ENCODE results near the gene ANKRD11. TPM values are rescaled to one million over a fixed set of nuclear protein-coding genes. Genes with fewer than 3 reads are reported as not detected.
"Not testable (repeated sequence)": the region's sequence is repeated elsewhere in the genome, so short reads cannot be mapped to it uniquely, and the experiment has no call there.

The ANKRD11 gene
- total RNA-seq, 2 experiments from 2014 or later, result 199 to 208 TPM

DNA sequence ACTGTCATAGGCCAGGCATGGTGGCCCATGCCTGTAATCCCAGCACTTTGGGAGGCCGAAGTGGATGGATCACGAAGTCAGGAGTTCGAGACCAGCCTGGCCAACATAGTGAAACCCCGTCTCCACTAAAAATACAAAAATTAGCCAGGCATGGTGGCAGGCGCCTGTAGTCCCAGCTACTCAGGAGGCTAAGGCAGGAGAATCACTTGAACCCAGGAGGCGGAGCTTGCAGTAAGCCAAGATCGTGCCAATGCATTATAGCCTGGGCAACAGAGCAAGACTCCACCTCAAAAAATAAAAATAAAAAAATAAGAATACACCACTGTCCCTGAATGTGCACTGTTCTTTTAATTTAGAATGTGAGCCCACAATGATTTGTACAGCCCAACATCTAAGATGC, 61.8 kb downstream of the ANKRD11 start:
- peaks cover 33% of the 10 kb centered on the region for H3K36me3 Mint-ChIP-seq (ENCODE audit: low read depth)
- H3K27me3 Mint-ChIP-seq, H3K9me3 Mint-ChIP-seq, POLR2A ChIA-PET, H3K4me3 Mint-ChIP-seq, CTCF ChIA-PET, DNase-seq, H3K27ac Mint-ChIP-seq: not testable (repeated sequence)
- peaks cover 38% of the 10 kb centered on the region for H3K4me1 Mint-ChIP-seq

- CTCF ChIA-PET, result interaction anchor here (1.0 kb wide), 1 partner anchor 33 kb away, joined by 3 read pairs; no protein-coding TSS in a partner anchor
- no peak overlapping the region for H3K4me3 Mint-ChIP-seq
Measured at GRCh38 chr16:89426736-89427530, 63.4 kb downstream of the ANKRD11 start.

DNA sequence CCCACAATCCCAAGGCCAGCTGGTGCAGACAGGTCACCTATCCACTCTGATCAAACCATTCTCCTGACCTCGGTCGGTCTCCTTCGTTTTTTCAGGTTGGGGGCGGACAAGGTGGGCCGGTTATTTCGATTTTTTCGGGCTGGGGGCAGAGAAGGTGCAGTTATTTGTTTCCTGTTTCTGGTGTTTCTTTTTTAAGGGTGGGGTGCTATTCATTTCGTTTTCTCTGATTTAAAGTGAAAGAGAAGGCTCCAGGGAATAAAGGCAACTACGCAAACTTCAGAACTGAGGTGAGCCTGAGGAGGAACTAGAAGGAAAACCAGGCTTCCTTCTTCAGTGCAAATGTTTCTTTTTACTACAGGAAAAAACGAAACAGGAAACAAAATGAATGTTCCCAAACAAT, 64.8 kb downstream of the ANKRD11 start:
- H3K27me3 Mint-ChIP-seq, result no peaks in the 10 kb centered on the region
- H3K9me3 Mint-ChIP-seq, result no peaks in the 10 kb centered on the region
- no peak overlapping the region for H3K4me3 Mint-ChIP-seq
- ChIA-PET POLR2A (no interaction called here), CTCF (no interaction called here)
- peaks cover 38% of the 10 kb centered on the region for H3K36me3 Mint-ChIP-seq (ENCODE audit: low read depth)
- H3K4me1 Mint-ChIP-seq, result peaks cover 61% of the 10 kb centered on the region
- DNase-seq, result no peak
- no peak overlapping the region for H3K27ac Mint-ChIP-seq

More at GRCh38 chr16:89426736-89427530, 63.4 kb downstream of the ANKRD11 start:
- Mint-ChIP-seq H3K36me3 (ENCODE audit: low read depth) (peaks cover 35% of the 10 kb centered on the region), H3K4me1 (peaks cover 53% of the 10 kb centered on the region), H3K27ac (no peak overlapping the region), H3K27me3 (no peaks in the 10 kb centered on the region), H3K9me3 (no peaks in the 10 kb centered on the region)
- no peak for DNase-seq
- POLR2A ChIA-PET, result interaction anchor here (0.7 to 1.0 kb wide), 3 partner anchors 8 to 20 kb away, joined by 3 read pairs; no protein-coding TSS in a partner anchor

GRCh38 chr16:89423681-89424260, 66.6 kb downstream of the ANKRD11 start:
- ChIA-PET CTCF (interaction anchor here (1.4 kb wide), 1 partner anchor 13 kb away, joined by 3 read pairs; no protein-coding TSS in a partner anchor), POLR2A (interaction anchor here (1.4 to 1.9 kb wide), 2 partner anchors 13 to 84 kb away, joined by 5 to 6 read pairs; partner anchors contain the start of gene SPG7)
- DNase-seq, result no peak
- H3K9me3 Mint-ChIP-seq, result no peaks in the 10 kb centered on the region
- peaks cover 44% of the 10 kb centered on the region for H3K36me3 Mint-ChIP-seq (ENCODE audit: low read depth)
- no peak overlapping the region for H3K27ac Mint-ChIP-seq
- no peak overlapping the region for H3K4me3 Mint-ChIP-seq
- H3K27me3 Mint-ChIP-seq, result no peaks in the 10 kb centered on the region
- peaks cover 73% of the 10 kb centered on the region for H3K4me1 Mint-ChIP-seq

- peak; percentile 71 for DNase-seq
- Mint-ChIP-seq H3K4me1 (peaks cover 76% of the 10 kb centered on the region), H3K4me3 (peak overlapping the region; percentile 7), H3K27me3 (no peaks in the 10 kb centered on the region), H3K36me3 (ENCODE audit: low read depth) (peaks cover 49% of the 10 kb centered on the region), H3K9me3 (no peaks in the 10 kb centered on the region), H3K27ac (peak overlapping the region; percentile 66)
- ChIA-PET POLR2A (interaction anchor here (0.7 to 1.9 kb wide), 9 partner anchors 12 to 135 kb away, joined by 3 to 6 read pairs (median 5); partner anchors contain the start of gene SPG7), CTCF (interaction anchor here (1.4 kb wide), 1 partner anchor 13 kb away, joined by 3 read pairs; no protein-coding TSS in a partner anchor)
Measured at GRCh38 chr16:89422905-89423630, 67.3 kb downstream of the ANKRD11 start.

DNA sequence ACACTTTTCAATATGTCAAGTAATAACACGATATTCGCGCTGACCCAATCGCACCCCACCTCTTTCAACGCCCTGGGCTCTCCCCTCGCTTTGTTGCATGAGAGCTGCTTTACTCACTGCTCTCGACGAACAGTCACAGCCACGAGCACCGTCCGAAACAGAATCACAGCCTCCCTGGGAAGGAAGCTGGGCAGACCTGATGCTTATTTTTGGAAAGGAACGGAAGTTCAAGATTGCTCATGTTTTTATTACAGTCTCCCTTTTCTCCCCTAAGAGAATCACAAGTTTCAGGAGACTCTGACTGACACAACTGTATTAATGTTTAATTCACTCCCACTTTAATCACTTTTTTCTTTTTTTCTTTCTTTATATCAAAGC, 67.8 kb downstream of the ANKRD11 start:
- DNase-seq, result peak; percentile 43
- POLR2A ChIA-PET, result interaction anchor here (0.7 to 1.9 kb wide), 9 partner anchors 12 to 135 kb away, joined by 3 to 6 read pairs (median 5); partner anchors contain the start of gene SPG7
- peak overlapping the region; percentile 7 for H3K4me3 Mint-ChIP-seq
- no peaks in the 10 kb centered on the region for H3K9me3 Mint-ChIP-seq
- CTCF ChIA-PET, result interaction anchor here (1.4 kb wide), 1 partner anchor 14 kb away, joined by 3 read pairs; no protein-coding TSS in a partner anchor
- peaks cover 54% of the 10 kb centered on the region for H3K36me3 Mint-ChIP-seq (ENCODE audit: low read depth)
- no peaks in the 10 kb centered on the region for H3K27me3 Mint-ChIP-seq
- peaks cover 77% of the 10 kb centered on the region for H3K4me1 Mint-ChIP-seq
- peak overlapping the region; percentile 66 for H3K27ac Mint-ChIP-seq

DNA sequence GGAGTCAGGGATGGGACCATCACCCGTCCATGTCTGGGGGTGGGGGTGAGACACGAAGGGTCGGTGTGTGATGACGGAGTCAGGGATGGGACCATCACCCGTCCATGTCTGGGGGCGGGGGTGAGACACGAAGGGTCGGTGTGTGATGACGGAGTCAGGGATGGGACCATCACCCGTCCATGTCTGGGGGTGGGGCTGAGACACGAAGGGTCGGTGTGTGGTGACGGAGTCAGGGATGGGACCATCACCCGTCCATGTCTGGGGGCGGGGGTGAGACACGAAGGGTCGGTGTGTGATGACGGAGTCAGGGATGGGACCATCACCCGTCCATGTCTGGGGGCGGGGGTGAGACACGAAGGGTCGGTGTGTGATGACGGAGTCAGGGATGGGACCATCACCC, 69.1 kb downstream of the ANKRD11 start:
- H3K27ac Mint-ChIP-seq, DNase-seq, CTCF ChIA-PET, H3K27me3 Mint-ChIP-seq, H3K4me3 Mint-ChIP-seq, H3K9me3 Mint-ChIP-seq: not testable (repeated sequence)
- POLR2A ChIA-PET, result interaction anchor here (0.7 kb wide), 1 partner anchor 15 kb away, joined by 3 read pairs; no protein-coding TSS in a partner anchor
- H3K4me1 Mint-ChIP-seq, result peaks cover 71% of the 10 kb centered on the region
- H3K36me3 Mint-ChIP-seq (ENCODE audit: low read depth), result peaks cover 53% of the 10 kb centered on the region

DNA sequence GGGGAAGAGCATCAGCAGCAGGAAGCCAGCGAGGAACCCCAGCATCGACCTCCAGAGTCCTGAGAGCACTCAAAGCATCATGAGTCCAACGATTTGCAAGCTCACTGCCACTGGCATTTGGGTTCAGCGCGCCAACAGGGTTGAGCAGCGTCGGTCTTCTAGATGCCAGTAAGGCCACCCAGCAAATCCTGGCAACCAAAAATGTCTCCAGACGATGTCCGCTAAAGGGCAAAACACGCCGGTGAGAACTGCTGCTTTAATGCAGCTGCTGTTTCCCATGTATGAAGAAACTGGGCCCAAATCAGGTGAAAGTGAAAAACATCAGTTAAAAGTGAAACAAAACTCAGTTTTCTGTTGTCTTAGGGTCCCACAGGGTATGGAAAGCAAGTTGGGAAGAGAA, 70.2 kb downstream of the ANKRD11 start:
- Mint-ChIP-seq H3K9me3 (no peaks in the 10 kb centered on the region), H3K4me1 (peaks cover 64% of the 10 kb centered on the region), H3K27ac (peak overlapping the region; percentile 37), H3K4me3 (no peak overlapping the region), H3K27me3 (no peaks in the 10 kb centered on the region), H3K36me3 (ENCODE audit: low read depth) (peaks cover 50% of the 10 kb centered on the region)
- ChIA-PET POLR2A (interaction anchor here (0.7 to 2.3 kb wide), 3 partner anchors 10 to 26 kb away, joined by 3 to 9 read pairs (median 4); no protein-coding TSS in a partner anchor), CTCF (interaction anchor here (1.3 kb wide), 1 partner anchor 11 kb away, joined by 3 read pairs; no protein-coding TSS in a partner anchor)
- no peak for DNase-seq

- no peak for DNase-seq
- Mint-ChIP-seq H3K36me3 (ENCODE audit: low read depth) (peaks cover 38% of the 10 kb centered on the region), H3K27ac (no peak overlapping the region), H3K4me3 (no peak overlapping the region), H3K9me3 (no peaks in the 10 kb centered on the region), H3K4me1 (peaks cover 54% of the 10 kb centered on the region), H3K27me3 (no peaks in the 10 kb centered on the region)
- CTCF ChIA-PET, result no interaction called here
- POLR2A ChIA-PET, result interaction anchor here (2.3 kb wide), 1 partner anchor 8 kb away, joined by 9 read pairs; no protein-coding TSS in a partner anchor
Measured at GRCh38 chr16:89418352-89418751, 72.0 kb downstream of the ANKRD11 start.

DNA sequence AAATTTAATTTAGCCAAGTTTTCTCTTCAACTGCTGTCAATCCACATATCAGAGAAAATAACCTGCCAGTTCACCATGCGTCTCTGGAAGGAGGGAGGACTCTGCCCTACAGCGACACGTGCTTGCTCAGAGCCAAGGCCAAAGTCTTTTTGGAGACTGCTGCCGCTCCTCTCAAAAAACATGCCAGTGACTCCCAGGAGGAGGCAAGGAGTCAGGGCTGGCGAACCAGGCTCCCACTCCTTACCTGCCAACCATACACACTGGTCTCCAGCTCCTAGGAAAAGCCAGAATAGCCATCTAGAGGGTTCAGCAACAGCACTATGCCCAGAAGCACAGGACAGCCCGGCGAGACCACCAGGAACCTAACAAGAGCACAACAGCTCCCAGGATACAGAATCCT, 73.0 kb downstream of the ANKRD11 start:
- ChIA-PET CTCF (no interaction called here), POLR2A (interaction anchor here (1.1 kb wide), 2 partner anchors 10 to 91 kb away, joined by 3 read pairs; no protein-coding TSS in a partner anchor)
- H3K4me1 Mint-ChIP-seq, result peaks cover 53% of the 10 kb centered on the region
- H3K27ac Mint-ChIP-seq, result peak overlapping the region; percentile 45
- no peak for DNase-seq
- no peak overlapping the region for H3K4me3 Mint-ChIP-seq
- H3K36me3 Mint-ChIP-seq (ENCODE audit: low read depth), result peaks cover 38% of the 10 kb centered on the region
- H3K27me3 Mint-ChIP-seq, result no peaks in the 10 kb centered on the region
- no peaks in the 10 kb centered on the region for H3K9me3 Mint-ChIP-seq

DNA sequence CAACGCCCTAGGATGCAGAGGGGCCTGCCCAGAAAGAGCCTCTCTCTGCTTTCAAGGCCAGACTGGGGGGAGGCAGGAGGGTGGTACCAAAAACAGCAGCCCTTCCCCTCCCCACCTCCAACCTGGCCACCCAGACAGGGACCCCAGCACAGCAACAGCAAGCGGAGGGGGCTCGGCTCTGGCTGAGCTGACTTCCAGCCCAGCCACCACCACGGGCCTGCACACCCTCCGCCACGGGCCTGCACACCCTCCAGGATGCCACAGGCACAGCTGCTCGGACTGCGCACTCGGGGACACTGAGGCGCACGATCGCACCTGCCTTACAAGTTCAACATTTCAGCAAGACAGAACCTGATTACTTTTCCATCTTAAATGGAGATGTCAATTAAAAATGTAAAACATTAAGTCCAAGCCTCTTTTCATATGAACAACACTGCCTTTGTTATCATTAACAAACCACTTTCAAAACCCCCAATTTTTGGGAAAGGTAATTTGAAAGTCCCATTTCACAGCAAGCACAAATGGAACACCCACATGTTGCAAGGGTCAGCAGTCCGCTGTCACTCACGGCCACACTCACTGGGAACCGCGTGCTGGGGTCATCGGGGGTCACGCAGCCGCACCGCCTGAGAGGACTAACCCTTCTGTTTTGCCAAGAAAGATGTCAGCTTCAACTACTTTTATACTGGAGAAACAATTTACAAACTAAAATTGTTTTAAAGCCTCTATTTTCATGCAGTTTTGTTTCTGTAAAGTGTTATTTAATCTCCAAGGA, 76.4 kb downstream of the ANKRD11 start:
- Mint-ChIP-seq H3K27me3 (no peaks in the 10 kb centered on the region), H3K4me3 (no peak overlapping the region), H3K36me3 (ENCODE audit: low read depth) (peaks cover 33% of the 10 kb centered on the region), H3K27ac (no peak overlapping the region), H3K4me1 (peaks cover 57% of the 10 kb centered on the region), H3K9me3 (no peaks in the 10 kb centered on the region)
- CTCF ChIA-PET, result no interaction called here
- POLR2A ChIA-PET, result no interaction called here
- no peak for DNase-seq

DNA sequence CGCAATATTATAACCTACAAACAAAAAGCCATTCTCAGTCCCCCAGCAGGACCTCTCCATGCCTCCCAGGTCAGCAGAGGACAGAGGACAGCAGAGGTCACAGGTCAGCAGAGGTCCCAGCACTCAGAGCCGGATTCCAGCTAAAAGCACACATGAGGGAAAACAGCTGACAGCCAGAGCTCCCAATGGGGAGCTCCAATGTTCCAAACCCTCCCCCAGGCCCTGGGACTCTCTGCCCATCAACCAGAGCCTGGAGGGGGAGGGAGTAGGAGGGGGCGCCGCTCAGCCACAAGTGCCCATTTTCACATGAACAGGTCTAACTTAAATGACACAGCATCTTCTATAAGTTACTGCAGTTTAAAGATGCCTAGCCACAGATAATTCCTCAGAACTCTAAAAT, 77.5 kb downstream of the ANKRD11 start:
- ChIA-PET CTCF (no interaction called here), POLR2A (no interaction called here)
- peaks cover 25% of the 10 kb centered on the region for H3K36me3 Mint-ChIP-seq (ENCODE audit: low read depth)
- H3K4me1 Mint-ChIP-seq, result peaks cover 65% of the 10 kb centered on the region
- H3K27me3 Mint-ChIP-seq, result no peaks in the 10 kb centered on the region
- no peak for DNase-seq
- no peaks in the 10 kb centered on the region for H3K9me3 Mint-ChIP-seq
- peak overlapping the region; percentile 31 for H3K27ac Mint-ChIP-seq
- no peak overlapping the region for H3K4me3 Mint-ChIP-seq

Data from activated CD4-positive, alpha-beta memory T cell treated with anti-CD3 and anti-CD28 coated beads, Interleukin-2, amount 10 ng/mL, durations not matched to agents 7 days and 5 days (primary cell).